MM.1S (cell line): Measurements from ENCODE around the gene SPRED3.

ENCODE experiments used
- CTCF ChIP-seq: fragments of 300-600 bp; sonication (generic); IDR thresholded peaks from 2 replicates; pipeline ENCODE4 v1.5.1; 2016; ENCODE audit warnings: antibody characterized with exemption, low read length, mixed read lengths
- EZH2phosphoT487 ChIP-seq: fragments of 300-600 bp; sonication (generic); IDR thresholded peaks from 2 replicates; pipeline ENCODE4 v1.6.1; 2018; ENCODE audit warnings: antibody characterized with exemption, low read length

GRCh38 chr19:38399081-38399480 is 10.6 kb downstream of the SPRED3 start:
- TF ChIP-seq CTCF (no peak), EZH2phosphoT487 (no peak)
